Muscle of back (tissue), 11 donors: ENCODE measurements around the gene STRN3. TPM values are rescaled to one million over a fixed set of nuclear protein-coding genes. Genes with fewer than 3 reads are reported as not detected.
"Not testable (repeated sequence)": the region's sequence is repeated elsewhere in the genome, so short reads cannot be mapped to it uniquely, and the experiment has no call there.

Experiments used
- DNase-seq, 3 donors: peaks; one replicate each; pipeline versions ENCODE4 v3.0.0 to v3.0.0-alpha.2; 2013
- polyA plus RNA-seq, 10 donors: library from polyadenylated mRNA; unstranded; fragments of 120-200 nt; gene quantifications; one replicate each; pipeline ENCODE4 v1.2.1, GENCODE V29; 2013; ENCODE audit not compliant: insufficient read length in 10 of 10

STRN3 gene
- polyA plus RNA-seq, 10 donors = 37.7 to 58.5 (median 45.2) TPM

DNA sequence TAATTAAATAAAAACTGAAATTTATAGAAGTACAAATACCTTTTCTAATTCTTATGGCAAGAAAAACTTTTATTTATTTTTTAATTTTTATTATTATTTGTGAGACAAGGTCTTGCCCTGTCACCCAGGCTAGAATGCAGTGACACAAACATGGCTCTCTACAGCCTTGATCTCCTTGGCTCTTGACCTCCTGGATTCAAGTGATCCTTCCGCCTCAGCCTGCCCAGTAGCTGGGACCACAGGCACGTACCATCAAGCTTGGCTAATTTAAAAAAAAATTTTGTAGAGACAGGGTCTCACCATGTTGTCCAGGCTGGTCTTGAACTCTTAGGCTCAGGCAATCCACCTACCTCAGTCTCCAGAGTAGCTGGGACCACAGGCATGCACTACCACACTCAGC lies 104.4 kb downstream of the STRN3 start:
- no peak for DNase-seq

DNA sequence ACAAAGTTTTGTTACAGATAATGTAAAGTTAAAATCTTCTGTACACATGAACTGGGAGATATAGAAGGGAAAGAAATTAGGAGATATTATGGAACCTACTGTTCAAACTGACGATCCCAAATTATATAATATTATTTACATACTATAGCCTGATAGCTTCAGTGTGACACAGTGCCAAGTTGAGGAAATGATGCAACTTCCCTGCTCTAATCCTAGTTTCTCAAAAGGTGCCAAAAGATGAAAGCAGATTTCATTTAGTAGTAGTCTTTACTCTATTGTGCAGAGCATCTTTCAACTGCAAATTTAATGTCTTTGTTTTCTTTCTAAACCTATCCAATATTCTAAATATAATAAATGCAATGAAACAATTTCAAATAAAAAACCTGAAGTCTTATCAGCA lies 104.9 kb downstream of the STRN3 start:
- DNase-seq = no peak

DNA sequence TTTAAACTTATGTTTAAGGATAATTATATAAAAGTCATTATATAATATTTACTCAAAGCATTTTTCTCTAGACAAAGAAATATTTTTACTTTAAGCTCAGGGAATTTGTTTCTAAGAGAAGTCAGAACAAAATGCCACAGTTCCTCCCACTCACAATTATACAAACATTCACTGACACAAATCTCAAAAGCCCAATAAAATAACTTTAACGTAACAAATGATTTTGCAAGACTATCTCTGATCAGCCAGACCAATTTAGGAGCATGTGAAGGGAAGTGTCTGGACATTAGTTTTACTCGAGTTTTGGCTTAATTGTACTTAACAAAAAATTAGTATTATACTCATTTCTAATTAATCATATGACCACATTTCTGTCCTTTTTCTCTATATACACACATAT lies 110.6 kb downstream of the STRN3 start:
- no peak for DNase-seq

DNA sequence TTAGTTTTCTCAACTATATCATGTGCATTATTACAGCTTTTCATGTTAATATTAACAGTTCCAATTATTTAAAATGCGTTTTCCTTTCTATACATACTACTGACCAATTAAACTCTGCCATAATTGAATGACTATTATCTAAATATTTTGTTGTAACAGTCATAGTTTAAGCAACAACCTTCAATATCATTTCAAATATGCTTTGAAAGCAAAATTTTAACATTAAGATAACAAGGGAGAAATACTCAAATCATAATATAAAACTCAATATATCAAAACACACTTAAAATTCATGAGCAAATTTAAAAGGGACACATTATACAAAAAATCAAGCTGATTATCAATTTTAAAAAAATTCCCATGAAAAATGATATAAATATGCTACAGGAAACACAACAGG lies 111.4 kb downstream of the STRN3 start:
- DNase-seq = no peak

DNA sequence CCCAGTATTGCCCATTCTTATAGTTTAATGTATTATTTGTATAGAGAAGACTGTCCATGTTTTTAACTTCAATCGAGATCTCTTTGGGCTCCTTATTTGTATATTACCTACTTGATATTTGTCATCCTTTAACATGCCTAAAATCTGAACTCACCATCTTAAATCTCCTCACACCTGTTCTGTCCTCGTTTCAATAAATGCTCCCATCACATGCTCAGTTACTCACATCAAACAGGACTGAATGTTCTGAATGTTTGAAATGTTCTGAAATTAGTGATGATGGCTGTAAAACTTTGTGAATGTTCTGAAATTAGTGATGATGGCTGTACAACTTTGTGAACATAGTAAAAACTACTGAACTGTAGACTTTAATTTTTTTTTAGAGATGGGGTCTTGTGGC lies 117.4 kb downstream of the STRN3 start:
- no peak for DNase-seq

DNA sequence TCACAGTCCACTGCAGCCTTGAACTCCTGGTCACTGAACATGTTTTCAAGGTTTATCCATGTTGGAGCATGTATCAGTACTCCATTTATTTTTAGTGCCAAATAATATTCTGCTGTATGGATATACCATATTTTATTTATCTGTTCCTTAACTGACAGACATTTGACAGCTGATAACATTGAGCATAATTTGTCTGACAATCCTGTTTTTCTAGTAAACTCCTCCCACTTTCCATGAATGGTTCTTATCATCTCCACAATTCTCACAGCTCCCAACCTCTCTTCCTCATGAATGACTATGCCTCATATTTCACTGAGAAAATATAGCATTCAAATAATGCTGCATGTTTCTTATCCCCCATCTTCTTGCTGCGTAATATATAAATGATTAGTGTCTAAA lies 118.5 kb downstream of the STRN3 start:
- DNase-seq = no peak

DNA sequence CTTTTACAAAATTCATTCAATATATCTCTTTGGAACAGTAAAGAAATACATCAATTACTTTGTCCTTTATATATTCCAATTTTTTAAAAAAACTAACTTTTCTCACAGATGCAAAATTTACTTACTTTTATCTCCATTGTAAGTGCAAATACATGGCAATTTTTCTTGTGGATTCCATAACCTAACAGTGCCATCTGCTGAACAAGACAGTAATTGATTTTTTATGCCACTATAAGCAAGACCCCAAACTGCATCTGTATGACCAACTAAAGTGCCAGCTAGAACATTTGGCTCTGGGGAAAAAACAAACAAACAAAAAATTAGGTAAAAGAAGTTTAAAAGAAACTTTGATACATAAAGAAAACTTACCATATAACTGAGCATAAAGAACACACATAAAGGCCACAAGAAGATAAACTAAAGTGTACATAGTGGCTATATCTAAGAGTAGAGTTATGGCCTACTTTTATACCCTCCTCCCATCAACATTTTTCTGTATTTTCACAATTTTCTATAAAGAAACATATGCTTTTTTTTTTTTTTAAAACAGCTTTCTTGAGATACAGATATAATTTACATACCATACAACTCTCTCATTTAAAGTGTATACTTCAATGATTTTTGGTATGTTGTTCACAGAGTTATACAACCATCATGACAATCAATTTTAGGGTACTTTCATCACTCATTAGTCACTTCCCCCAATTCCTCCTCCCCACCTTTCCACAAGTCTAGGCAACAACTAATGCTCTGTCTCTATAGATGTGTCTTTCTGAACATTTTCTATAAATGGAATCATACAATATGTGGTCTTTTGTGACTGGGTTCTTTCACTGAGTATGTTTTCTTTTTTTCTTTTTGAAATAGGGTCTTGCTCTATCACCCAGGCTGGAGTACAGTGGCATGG lies 119.2 kb downstream of the STRN3 start:
- peak; percentile 7 to 51 (median 14) for DNase-seq

DNA sequence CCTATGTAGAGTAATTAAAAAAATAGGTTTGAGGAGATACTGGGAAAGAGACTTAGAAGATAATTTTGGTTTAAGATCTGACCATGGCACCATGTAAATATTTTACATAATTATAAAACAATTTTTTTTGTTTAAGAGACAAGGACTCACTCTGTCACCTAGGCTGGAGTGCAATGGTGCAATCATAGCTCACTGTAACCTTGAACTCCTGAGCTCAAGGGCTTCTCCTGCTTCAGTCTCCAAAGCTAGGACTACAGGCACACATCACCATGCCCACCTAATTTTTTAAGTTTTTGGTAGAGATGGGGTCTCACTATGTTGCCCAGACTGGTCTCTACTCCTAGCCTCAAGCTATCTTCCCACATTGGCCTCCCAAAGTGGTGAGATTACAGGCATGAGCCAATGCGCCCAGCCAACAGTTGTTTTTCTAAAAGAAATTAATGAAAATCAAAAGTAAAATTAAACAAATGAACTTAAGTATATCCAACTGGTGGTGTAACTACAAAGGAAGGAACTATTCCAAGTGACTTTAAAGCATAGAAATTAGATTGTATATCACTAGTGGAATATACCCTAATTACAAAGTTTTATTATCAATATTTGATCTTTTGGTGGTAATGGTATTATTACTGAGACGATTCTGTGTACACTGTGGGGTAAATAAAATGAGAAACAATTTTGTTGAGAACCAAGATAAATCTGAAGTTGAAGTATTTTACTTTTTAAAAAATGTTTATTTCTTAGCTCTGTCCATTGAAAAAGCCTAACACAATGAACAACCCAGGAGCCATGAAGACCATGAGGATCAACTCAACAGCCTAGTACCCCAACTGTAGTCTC lies 122.7 kb downstream of the STRN3 start:
- no peak for DNase-seq

DNA sequence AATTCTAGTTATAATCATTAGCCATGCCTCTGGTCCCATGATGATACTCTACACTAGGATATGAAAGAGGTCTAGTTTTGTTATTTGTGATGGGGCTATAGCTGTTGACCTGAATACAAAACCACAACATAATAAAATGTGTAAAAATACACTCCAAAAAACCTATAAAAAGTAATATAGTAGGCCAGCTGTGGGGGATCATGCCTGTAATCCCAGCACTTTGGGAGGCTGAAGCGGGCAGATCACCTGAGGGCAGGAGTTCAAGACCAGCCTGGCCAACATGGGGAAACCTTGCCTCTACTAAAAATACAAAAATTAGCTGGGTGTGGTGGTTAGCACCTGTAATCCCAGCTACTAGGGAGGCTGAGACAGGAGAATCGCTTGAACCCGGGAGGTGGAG lies 129.1 kb downstream of the STRN3 start:
- DNase-seq = not testable (repeated sequence)

DNA sequence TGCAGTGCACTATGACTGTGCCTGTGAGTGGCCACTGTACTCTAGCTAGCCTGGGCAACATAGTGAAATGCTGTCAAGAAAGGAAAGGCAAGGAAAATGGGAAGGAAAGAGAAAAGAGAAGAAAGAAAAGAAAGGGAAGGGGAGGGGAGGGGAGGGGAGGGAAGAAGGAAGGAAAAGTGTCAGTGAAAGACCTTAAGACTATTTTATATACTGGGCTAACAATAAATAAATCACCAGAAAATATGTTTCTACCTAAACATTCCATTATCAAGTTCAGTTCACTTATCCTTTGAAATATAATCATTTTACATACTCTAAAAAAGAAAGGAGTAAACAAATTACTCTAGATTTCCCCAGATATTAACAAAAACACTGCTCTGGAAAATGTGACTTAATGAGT lies 129.7 kb downstream of the STRN3 start:
- DNase-seq = no peak

DNA sequence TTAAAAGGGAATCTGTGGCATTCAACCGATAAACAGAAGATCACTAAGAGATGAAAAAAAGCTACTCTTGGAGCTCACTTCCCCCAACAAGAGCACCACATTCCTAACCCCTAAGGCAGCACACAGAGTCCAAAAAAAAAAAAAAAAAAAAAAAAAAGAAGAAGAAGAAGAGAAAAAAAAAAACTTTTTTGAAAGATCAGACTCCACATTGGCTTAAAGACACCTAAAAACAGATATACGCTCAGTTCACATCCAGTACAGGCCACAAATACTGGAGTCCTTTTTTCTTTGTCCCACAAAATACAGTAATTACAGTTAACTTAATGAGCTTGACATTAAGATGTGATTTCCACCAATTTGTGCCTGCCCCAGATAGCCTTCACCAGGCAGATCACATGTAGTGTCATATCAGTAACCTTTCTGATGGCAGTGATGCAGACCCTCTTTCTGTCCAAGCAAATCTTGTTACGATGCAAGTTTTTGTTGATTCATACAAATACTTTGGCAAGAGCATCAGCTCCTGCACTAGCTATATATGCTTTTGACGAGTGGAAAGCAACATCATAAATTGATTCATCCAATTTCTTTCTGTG lies 131.2 kb downstream of the STRN3 start:
- no peak for DNase-seq

DNA sequence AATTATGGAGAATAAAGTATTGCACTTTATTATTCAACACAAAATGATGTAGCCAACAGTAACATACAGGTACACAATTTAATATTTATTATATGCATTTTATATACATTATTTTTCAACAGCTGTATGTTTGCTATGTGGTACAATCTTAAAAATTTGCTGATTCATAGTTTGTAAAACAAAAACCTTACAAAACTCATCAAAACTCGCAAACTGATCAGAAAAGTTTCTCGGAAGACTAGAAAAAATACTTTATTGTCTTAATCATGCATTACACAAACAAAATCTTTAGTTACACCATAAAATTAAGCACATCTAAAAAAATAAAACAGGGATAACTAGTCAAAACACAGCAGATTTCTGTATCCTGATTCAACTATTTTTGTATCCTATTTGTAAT lies 132.4 kb downstream of the STRN3 start:
- no peak for DNase-seq

DNA sequence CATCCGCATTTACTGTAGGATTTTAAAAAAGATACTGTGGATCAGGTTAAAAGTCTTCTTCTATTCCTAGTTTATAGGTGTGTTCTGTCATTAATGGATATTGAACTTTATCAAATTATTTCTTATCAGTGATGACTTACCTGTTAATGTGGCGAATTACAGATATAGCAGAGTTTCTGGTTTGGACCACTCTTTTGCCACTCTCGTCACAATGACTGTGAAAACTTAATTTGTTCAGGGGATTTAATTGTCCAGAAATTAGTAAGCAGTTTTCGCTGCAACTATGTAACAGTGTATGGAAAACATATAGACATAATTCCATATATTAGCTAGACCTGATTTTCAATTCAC lies 137.0 kb downstream of the STRN3 start:
- no peak for DNase-seq

DNA sequence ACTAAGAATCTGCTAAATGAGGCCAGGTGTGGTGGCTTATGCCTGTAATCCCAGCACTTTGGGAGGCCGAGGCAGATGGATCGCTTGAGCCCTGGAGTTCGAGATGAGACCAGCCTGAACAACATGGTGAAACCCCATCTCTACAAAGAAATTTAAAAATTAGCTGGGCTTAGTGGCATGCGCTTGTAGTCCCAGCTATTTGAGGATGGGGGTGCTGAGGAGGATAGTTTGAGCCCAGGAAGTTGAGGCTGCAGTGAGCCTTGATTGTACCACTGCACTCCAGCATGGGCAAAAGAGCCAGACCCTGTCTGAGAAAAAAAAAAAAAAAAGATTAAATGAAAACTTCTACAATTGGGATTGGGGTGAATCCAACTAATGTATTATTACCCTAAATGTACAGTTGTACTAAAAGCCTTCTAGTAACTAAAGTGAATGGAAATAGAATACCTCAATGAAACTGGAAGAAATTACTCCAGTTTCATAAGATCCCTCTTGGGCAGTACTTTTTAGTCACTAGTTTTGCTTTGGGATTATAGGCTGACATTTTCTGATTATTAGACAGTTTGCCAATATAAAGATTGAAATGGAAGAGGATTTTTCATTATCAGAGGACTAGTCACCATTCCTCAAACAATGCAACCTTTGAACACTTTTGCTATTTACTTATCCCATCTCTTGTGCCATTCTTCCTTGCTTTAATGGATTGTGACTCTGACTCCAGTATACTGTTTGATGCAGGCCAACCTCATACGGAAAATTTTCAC lies 137.5 kb downstream of the STRN3 start:
- no peak for DNase-seq

DNA sequence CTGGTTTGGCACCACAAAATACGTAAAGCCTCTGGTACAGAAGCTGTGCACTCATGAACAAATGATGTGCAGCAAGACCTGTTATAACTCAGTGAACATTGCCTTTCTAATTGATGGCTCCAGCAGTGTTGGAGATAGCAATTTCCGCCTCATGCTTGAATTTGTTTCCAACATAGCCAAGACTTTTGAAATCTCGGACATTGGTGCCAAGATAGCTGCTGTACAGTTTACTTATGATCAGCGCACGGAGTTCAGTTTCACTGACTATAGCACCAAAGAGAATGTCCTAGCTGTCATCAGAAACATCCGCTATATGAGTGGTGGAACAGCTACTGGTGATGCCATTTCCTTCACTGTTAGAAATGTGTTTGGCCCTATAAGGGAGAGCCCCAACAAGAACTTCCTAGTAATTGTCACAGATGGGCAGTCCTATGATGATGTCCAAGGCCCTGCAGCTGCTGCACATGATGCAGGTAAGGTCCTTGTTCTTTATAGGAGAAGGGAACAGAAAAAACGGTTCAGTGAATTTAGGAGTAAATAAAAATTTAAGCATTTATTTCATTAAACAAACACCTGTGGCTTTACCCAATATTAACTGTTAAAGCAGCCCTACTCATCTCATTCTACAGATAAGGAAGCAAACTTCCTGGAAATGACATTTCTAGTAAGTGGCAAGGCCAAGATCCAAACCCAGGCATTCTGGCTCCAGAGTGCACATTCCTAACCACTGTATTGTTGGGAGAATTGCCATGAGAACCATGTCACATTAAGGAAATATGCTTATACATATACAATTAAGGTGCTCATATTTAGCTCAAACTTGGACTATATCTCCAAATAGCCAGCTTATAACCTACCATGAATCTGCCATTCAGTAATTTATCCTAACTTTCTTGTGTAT lies 140.1 kb downstream of the STRN3 start:
- no peak for DNase-seq

DNA sequence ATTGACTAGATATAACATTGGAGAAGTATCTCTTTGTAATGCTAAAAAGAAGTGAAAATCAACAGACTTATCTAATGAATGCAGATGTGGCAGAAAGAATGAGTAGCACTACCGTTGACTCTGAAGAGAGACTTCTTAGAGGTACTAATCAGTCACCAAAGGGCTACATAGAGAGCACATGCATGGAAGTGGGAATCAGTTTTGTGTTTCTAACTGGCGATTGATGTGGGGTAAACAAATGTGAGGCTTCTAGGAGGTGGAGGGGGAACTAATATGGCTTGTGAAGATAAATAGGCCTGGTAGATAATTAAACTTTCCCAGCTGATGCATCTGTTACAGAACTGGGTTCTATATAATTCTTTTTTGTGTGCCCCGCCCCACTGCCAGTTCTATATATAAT lies 141.3 kb downstream of the STRN3 start:
- DNase-seq = no peak

DNA sequence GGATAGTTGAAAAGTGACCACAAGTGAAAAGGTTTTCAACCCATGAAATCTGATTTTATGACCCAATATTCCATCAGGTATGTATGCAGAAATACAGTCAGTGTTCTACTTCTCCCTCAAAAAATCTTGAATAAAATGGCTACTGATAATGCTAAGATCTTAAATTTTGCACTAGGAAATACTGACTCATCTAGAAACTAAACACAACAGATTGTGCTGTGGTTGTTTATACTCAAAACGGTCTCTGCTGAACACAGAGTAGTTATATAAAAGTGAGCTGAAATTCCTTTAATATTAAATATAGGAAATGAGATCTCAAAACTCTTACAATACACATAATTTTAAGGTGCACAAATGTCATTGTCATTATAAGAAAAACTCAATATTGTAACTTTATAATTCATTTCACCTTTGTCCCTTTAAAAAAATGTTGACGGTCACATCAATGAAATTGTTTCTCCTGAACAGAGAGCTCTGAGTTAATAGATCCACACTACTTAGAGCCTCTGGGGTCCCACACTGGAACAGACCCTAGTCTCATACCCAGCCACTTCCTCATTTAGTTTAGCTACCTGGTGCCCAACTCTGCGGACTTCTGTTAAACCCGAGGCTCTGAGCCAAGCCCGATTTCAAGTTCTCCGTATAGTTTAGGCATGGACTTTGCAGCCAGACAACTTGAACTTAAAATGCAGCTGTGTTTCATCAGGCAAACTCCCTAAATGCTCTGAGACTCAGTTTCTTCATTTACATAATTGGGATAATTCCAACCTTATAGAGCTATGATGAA lies 142.5 kb downstream of the STRN3 start:
- no peak for DNase-seq

DNA sequence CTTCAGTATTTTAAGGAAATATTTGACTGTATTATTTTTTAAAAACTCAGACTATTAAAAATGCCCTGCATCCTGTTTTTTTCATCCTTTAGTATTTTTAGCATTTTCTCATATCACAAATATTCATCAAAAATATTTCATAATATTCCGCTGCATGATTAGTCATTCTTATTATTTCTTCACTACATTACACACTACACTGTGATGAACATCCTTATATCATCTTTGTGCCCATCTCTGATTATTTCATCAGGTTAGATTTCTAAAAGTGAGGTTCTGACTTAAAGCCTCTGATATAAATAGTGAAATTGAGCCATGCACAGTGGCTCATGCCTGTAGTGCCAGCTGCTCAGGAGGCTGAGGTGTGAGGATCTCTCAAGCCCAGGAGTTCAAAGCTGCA lies 143.7 kb downstream of the STRN3 start:
- no peak for DNase-seq

DNA sequence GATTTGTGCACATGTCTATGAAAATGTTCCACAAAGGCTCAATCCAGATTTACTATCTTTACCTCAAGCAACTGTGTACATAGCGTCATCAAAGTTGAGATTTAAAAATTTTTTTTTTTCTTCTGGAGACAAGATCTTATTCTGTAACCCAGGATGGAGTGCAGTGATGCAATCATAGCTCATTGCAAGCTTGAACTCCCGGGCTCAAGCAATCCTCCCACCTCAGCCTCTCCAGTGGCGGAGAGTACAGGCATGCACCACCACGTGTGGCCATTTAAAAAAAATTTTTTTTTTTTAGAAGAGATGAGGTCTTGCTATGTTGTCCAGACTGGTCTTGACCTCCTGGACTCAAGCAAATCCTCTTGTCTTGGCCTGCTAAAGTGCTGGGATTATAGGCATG lies 149.5 kb downstream of the STRN3 start:
- no peak for DNase-seq

DNA sequence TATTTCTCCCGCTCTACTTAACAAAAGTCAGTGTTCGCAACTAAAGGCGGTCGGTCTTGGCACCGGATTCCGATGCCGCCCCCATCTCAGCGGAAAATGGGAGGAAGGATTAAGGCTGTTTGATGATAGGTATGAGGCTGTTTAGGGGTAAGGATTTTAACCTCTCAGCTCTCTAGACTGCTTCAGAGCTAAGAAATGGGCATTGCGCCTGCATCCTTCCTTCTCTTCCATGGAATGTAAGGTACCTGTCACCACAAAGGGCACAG lies 150.5 kb downstream of the STRN3 start:
- DNase-seq = no peak
